Sigmoid colon (tissue), 4 donors: ENCODE data around the gene SEC23IP.

Source experiments
- CTCF ChIP-seq, 4 experiments: fragments of 450-650 bp in 3 of 4; fragments of 200-600 bp in 1 of 4; IDR thresholded peaks; one replicate each; pipeline ENCODE4 v1.5.1; 2016 to 2019; ENCODE audit warnings: antibody characterized with exemption in 4 of 4, mild to moderate bottlenecking in 3 of 4, moderate library complexity in 2 of 4
- EP300 ChIP-seq, 4 donors: sonication (generic); formaldehyde crosslinking; IDR thresholded peaks; one replicate each; pipeline ENCODE4 v1.6.1; 2017; ENCODE audit warnings: antibody characterized with exemption in 4 of 4
- POLR2A ChIP-seq, 2 donors: fragments of 450-650 bp; IDR thresholded peaks; one replicate each; pipeline ENCODE4 v1.6.1; 2016; ENCODE audit warnings: antibody characterized with exemption in 2 of 2, mild to moderate bottlenecking in 2 of 2, moderate library complexity in 2 of 2
- POLR2AphosphoS5 ChIP-seq, 4 donors: sonication (generic); formaldehyde crosslinking; IDR thresholded peaks; one replicate each; pipeline ENCODE4 v1.6.1; 2017; ENCODE audit warnings: antibody characterized with exemption in 4 of 4

- TF ChIP-seq CTCF (IDR thresholded peaks at IDR 0.05) (no peak), POLR2A (IDR thresholded peaks at IDR 0.05) (no peak), POLR2AphosphoS5 (IDR thresholded peaks at IDR 0.05) (no peak), EP300 (IDR thresholded peaks at IDR 0.05) (no peak)
These were observed 26.7 kb downstream of the SEC23IP start for GRCh38 chr10:119919271-119919670.
